Transverse colon (tissue), 4 donors: ENCODE results near the gene SLITRK6. TPM values are rescaled to one million over a fixed set of nuclear protein-coding genes. Genes with fewer than 3 reads are reported as not detected.
"Not testable (repeated sequence)": the region's sequence is repeated elsewhere in the genome, so short reads cannot be mapped to it uniquely, and the experiment has no call there.

Experiments used
- DNase-seq: peaks from one replicate; pipeline ENCODE4 v3.0.0-alpha.2; 2019
- H3K27ac ChIP-seq, 4 donors: fragments of 200-600 bp; sonication (generic); 2 replicates each; pipeline ENCODE4 v1.5.1; 2016 to 2018; ENCODE audit warnings: inconsistent platforms in 4 of 4
- H3K27me3 ChIP-seq: fragments of 200-600 bp; sonication (generic); 2 replicates; pipeline ENCODE4 v1.5.1; 2017; ENCODE audit warnings: inconsistent platforms
- H3K36me3 ChIP-seq, 4 donors: fragments of 200-600 bp; sonication (generic); 2 replicates each; pipeline ENCODE4 v1.5.1; 2017 to 2019; ENCODE audit warnings: inconsistent platforms in 4 of 4
- H3K4me1 ChIP-seq, 4 donors: fragments of 200-600 bp; sonication (generic); 2 replicates each; pipeline ENCODE4 v1.5.1; 2017 to 2020; ENCODE audit warnings: inconsistent platforms in 4 of 4
- H3K4me3 ChIP-seq, 4 donors: fragments of 200-600 bp; sonication (generic); 1 replicate in 1 of 4; 2 replicates in 3 of 4; pipeline versions ENCODE4 v1.5.1 to v1.6.1; 2017 to 2019; ENCODE audit warnings: inconsistent platforms in 4 of 4
- H3K9me3 ChIP-seq, 2 donors: fragments of 200-600 bp; sonication (generic); 2 replicates each; pipeline ENCODE4 v1.5.1; 2017 to 2019; ENCODE audit warnings: inconsistent platforms in 2 of 2
- CTCF ChIP-seq, 5 experiments: fragments of 200-600 bp in 3 of 5; fragments of 450-650 bp in 2 of 5; sonication (generic) in 3 of 5; IDR thresholded peaks; 1 replicate in 2 of 5; 2 replicates in 3 of 5; pipeline ENCODE4 v1.5.1; 2016 to 2017; ENCODE audit warnings: antibody characterized with exemption in 5 of 5, inconsistent platforms in 3 of 5, mild to moderate bottlenecking in 2 of 5, moderate library complexity in 1 of 5
- EP300 ChIP-seq: sonication (generic); formaldehyde crosslinking; IDR thresholded peaks from one replicate; pipeline ENCODE4 v1.6.1; 2017; ENCODE audit warnings: antibody characterized with exemption, low read depth
- POLR2A ChIP-seq: fragments of 450-650 bp; IDR thresholded peaks from one replicate; pipeline ENCODE4 v1.6.1; 2016; ENCODE audit warnings: antibody characterized with exemption, mild to moderate bottlenecking, moderate library complexity
- POLR2AphosphoS5 ChIP-seq, 3 donors: sonication (generic); formaldehyde crosslinking; IDR thresholded peaks; one replicate each; pipeline ENCODE4 v1.6.1; 2016; ENCODE audit warnings: antibody characterized with exemption in 3 of 3
- WGBS, 2 donors: methylation state at CpG; one replicate each; pipeline ENCODE4 v1.1.5; 2018; ENCODE audit warnings: low coverage in 1 of 2; 5-methylcytosine and 5-hydroxymethylcytosine counted together
- in situ Hi-C, 4 donors: fragments of 200-750 bp; cut with MboI; loops; one replicate each; pipeline versions ENCODE4 v1.15.0 to v1.15.1; 2017; ENCODE audit warnings: low sequenced_read_pairs in 3 of 4, low pct_ligation_motif_present in 1 of 4, low pct_unique_long_range_greater_than_20kb in 1 of 4
- intact Hi-C: fragments of 100-400 bp; cut with DNase I; formaldehyde crosslinking; loops from one replicate; pipeline ENCODE4 v1.15.1; 2023; ENCODE audit warnings: low total_unique reads
- total RNA-seq, 4 donors: library from RNA; depleted of rRNA; stranded (reverse); fragments of >200 nt; gene quantifications; one replicate each; pipeline ENCODE4 v1.1.0, GENCODE V29; 2016

Gene SLITRK6
- total RNA-seq, 4 donors from 2014 or later: 2.9 to 3.8 (median 3.3) TPM; not detected in 1

- DNase-seq: no peak
- intact Hi-C loops: no loop called here
- in situ Hi-C loops: no loop called here
These were observed 30.3 kb downstream of the SLITRK6 start for GRCh38 chr13:85768946-85769345.

GRCh38 chr13:85755123-85755522 is 44.1 kb downstream of the SLITRK6 start:
- WGBS, 2 donors: 88% methylated on average over 2 of the region's 2 CpGs
- no peak for DNase-seq
- in situ Hi-C loops: no loop called here
- no peaks in the 10 kb centered on the region for H3K27me3 ChIP-seq
- H3K9me3 ChIP-seq: no peaks in the 10 kb centered on the region
- intact Hi-C loops: no loop called here
- TF ChIP-seq POLR2AphosphoS5 (IDR thresholded peaks at IDR 0.05) (no peak), EP300 (no peak), POLR2A (no peak), CTCF (IDR thresholded peaks at IDR 0.05) (no peak)
- H3K4me1 ChIP-seq: no peaks in the 10 kb centered on the region
- H3K27ac ChIP-seq: no peak overlapping the region
- no peak overlapping the region for H3K4me3 ChIP-seq
- H3K36me3 ChIP-seq: no peaks in the 10 kb centered on the region

More at GRCh38 chr13:85768946-85769345, 30.3 kb downstream of the SLITRK6 start:
- TF ChIP-seq EP300 (no peak), POLR2A (no peak), POLR2AphosphoS5 (IDR thresholded peaks at IDR 0.05) (no peak), CTCF (IDR thresholded peaks at IDR 0.05) (no peak)
- no peaks in the 10 kb centered on the region for H3K4me1 ChIP-seq
- no peaks in the 10 kb centered on the region for H3K36me3 ChIP-seq
- H3K4me3 ChIP-seq: no peak overlapping the region
- H3K9me3 ChIP-seq: no peaks in the 10 kb centered on the region
- H3K27me3 ChIP-seq: no peaks in the 10 kb centered on the region
- no peak overlapping the region for H3K27ac ChIP-seq

- 79 to 81% methylated on average over 6 to 11 of the region's 11 CpGs for WGBS, 2 donors
- H3K4me3 ChIP-seq, intact Hi-C loops: not testable (repeated sequence)
These were observed 55.9 kb downstream of the SLITRK6 start for GRCh38 chr13:85743201-85743770.

More at GRCh38 chr13:85743201-85743770, 55.9 kb downstream of the SLITRK6 start:
- H3K27me3 ChIP-seq, H3K36me3 ChIP-seq, DNase-seq, in situ Hi-C loops, H3K27ac ChIP-seq, H3K4me1 ChIP-seq, H3K9me3 ChIP-seq: not testable (repeated sequence)
